Glomerular endothelial cell (primary cell): ENCODE data around the gene TFF2. TPM values are rescaled to one million over a fixed set of nuclear protein-coding genes. Genes with fewer than 3 reads are reported as not detected.

Experiments used
- DNase-seq: peaks from one replicate; pipeline ENCODE4 v3.0.0-alpha.2; 2011; ENCODE audit warnings: low read depth, low spot score; ENCODE audit errors: extremely low read depth
- total RNA-seq: library from RNA; depleted of rRNA; stranded (reverse); fragments of >200 nt; gene quantifications from 2 replicates; pipeline ENCODE4 v1.2.3, GENCODE V29; 2015

Gene TFF2
- total RNA-seq, 1 donor from 2014 or later = not detected

DNA sequence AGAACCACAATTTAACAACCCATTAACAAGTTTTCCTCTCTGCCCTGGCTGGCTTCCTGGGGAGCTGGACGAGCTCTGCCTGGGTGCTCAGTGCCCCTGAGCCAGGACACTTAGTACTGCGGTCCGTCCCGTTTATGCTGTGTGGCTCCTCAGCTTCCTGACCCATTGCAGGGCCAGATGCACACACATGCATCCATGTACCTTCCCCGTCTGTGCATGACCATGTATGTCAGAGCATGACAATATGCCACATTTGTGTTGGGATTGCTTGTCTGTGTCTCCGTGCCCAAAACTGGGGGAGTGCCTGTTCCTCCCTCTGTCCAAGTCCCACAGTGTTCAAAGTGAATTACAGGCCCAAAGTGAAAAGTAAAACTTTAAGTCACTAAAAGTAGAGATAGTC lies 25.9 kb downstream of the TFF2 start:
- no peak for DNase-seq

DNA sequence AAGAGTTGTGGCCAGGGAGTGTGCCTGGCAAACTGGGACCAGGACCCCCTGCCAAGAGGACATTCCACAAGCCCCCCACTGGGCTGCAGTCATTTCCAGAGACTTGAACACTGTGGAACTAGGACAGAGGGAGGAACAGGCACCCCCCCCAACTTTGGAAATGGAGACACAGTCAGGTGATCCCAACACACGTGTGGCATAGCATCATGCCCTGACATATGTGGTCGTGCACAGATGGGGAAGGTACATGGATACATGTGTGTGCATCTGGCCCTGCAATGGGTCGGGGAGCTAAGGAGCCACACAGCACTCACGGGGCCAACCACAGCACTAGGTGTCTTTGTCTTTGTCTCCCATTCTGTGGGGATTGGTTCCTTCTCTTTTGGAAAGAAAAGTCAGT lies 28.9 kb downstream of the TFF2 start:
- no peak for DNase-seq

DNA sequence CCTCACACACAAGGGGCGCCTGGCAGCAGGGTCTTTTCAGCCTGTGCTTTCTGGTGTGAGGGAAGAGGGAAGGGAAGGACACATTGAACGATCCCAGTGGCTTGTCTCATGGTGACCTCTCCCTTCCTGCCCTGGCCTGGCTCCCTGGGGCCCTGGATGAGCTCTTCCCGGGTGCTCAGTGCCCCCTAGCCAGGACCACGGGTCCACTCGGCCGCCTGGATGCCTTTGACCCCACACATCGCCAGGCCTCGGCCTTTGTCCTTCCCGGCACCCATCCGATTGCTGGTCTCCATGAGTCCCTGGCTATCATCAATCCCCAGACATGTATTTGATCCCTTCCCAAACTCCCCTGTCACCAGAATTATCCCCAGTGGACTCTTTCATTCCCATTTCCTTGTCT lies 29.6 kb downstream of the TFF2 start:
- no peak for DNase-seq

DNA sequence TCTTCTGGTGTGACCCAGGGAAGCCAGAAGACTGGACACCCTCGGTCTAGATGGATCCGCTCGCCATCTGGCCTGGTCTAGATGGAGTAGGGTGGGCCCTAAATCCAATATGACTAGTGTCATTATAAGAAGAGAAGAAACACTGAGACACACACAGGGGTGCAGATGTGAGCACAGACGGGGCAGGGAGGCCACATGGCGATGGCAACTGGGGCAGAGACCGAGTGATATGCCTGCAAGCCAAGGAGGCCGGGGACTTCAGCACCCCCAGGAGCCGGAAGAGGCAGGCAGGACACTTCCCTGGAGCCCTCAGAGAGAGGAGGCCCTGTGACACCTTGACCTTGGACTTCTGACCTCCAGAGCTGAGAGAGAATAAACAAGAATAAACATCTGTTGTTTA lies 30.0 kb downstream of the TFF2 start:
- no peak for DNase-seq

DNA sequence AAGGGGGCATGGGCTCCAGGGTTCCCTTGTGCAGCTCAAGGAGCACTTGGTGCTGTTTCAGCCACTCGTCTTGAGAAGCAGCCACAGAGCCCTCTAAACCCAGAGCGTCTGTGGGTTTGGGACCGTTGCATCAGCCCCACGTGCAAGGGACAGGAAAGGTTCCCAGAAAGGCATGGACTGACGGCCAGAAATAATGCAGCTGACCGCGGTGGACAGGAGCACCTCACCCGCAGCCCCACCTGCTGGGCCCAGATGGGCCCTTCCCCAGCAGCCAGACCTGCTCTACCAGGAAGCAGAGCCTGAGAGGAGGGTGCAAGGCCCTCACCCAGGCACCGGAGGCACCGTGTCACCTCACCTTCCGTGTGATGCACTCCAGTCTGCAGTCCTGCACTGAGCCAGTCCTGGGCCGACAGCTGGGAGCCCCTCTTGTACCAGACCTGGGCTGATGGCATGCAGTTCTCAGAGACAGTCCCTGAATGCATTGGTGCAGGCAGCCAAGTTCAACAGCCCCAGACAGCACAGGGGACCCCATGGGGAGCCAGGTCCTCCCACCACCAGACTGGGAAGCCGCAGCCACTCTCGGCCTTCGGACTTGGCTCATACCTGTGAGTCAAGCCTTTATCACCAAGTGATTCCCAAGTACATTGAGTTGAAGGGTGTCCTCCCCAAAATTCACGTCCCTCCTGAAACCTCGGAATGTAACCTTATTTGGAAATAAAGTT lies 30.8 kb downstream of the TFF2 start:
- DNase-seq = no peak

DNA sequence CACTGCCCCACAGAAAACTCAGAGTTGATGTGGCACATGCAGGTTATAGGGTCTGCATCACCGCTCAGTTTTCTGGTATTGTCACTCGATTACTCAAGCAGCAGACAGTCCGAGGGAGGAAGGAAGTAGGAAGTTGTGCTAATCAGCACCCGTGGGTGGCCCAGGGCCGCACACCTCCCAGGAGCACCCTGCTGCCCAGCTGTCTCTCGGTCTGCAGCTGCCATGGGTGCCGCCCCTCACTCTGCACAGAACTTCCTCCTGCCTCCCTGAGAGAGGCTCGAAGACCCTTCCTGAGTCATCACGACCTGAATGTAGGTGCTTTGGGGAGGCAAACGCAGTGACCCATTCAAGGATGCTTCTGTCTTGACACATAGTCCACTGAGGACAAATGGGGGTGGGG lies 31.4 kb downstream of the TFF2 start:
- DNase-seq = no peak

DNA sequence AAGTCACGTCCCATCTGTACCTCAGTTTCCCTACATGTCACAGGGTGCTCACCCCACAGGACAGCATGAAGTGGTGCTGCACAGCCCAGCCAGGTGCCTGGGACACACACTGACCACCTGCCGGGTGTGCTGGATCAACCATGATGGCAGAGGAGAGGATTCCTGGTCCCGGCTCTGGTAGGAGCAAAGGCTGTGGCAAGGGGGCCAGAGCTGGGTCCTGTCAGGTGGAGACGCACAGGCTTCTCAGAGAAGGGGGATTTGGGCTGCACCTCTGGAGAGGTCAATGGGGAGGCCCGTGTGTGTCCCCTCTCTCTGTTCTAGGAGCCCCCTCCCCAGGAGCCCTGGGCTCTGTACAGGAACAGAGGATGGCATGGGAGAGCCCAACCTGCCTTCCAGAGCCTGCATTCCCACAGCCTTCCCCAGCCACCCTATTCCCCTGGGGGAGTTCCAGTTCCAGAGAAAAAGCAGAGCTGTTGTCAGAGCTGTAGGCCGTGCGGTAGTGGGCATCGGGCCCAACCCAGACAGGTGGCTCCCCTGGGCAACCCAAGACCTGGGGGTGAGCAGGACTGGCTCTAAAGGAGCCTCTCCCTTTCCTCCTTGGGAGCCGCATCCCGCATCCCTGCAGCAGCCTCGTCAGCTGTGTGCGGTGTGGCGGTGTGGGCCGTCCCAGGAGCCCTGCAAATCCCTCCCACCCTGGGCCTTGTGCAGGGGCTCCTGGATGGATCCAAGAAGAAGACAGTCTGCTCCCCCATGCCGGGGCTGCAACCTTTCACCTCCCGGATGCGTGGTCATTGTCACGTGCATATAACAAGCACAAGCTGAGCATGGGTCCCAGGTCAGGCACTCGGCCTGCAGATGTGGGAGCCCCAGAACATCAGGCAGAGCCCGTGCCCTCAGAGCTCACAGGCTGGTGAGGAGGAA lies 32.7 kb downstream of the TFF2 start:
- no peak for DNase-seq

DNA sequence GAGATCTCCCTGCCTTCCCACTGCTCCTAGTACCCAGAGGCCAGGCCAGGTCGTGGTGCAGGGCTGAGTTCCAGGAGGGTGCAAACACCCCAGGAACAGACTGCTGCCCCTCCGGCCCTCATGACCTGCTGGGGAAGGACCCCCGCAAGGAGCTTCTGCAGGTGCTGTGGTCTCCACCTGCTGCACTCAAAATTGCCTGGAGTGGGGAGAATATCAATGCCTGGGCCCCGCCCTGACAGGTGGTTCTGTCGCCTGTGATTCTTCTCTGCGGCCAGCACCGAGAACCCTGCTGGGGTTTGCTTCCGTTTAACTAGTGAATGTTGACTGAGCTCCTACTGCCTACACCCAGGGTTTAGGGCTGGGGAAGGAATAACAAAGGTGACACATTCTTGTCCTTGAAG lies 33.5 kb downstream of the TFF2 start:
- no peak for DNase-seq

DNA sequence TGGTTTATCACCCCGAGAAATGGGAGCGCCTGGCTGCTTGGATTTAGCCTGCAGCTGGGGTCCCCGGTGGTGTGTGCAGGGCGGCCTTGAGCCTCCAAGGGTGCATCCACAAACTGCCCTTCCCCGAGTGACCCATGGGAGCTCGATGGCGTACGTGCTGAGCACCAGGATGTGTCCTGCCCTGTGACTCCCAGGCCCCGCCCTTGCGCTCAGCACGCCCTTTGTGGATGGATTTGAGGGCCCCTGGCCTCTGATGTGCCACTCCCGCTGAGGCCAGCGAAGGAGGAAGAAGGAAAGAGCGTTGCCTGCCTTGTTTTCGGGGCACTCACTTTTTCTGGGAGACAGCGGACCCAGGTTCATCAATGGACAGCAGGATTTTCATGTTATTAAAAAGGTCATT lies 33.9 kb downstream of the TFF2 start:
- DNase-seq = no peak

DNA sequence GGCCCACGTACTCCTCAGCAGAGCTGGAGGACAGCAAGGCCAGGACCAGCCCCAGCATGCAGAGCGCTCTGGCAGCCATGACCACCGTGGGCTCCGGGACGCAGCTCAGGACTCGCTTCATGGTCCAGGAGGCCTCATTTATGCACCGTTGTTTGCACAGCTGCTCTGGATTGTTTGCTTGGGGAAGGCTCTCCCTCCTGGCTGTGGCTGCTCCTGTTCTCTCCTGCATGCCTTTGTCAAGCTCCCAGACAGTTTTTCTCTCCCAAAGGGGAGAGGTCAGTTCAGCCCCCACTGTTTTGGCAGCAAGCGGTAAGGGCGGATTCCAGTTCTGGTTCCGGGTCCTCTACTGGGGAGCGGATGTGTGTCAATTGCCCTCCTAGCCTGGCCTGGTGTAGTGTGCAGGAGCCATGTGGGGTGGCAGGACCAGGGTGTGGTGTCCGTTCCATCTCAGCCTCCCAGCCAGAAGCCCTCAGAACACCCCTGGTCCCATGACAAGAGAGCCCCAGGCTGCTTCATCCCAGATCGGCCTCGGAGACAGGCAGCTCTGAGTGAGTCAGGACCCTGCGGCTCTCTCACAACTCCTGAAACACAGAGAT lies 35.4 kb downstream of the TFF2 start, which contains the start of gene TFF3:
TSS of gene TFF3 (minus strand) at position 114 of the 596 bp plus-strand sequence. CDS start at position 79, 35 bp downstream.
- DNase-seq = no peak

DNA sequence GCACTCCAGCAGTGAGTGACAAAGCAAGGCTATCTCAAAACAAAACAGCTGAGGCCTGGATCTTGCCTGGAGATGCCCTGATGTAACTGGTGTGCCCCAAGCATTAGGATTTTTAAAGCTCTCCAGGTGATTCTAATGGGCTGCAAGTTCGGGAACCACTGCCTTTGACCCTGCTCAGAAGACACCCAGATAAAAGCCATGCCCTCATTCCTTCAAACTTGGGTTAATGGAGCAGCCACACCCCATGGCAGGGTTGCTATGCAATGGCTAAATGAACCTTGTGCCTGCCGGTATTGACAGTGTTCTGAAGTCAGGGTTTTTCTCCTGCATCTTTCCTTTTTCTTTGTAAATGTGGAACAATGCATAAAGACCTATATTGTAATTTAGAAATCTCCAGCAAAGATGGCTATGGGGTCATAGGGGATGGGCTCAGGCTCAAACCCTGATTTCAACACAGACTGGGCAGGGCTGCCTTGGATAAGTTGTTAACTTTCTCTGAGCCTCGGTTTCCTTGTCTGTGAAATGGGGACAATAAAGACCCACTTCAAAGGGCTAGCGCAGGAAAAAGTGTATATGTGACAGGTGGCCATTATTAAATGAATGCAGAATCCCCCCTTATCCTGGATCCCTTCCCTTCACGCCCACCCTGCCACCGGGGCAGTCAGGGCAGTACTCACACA lies 36.0 kb downstream of the TFF2 start:
- no peak for DNase-seq

DNA sequence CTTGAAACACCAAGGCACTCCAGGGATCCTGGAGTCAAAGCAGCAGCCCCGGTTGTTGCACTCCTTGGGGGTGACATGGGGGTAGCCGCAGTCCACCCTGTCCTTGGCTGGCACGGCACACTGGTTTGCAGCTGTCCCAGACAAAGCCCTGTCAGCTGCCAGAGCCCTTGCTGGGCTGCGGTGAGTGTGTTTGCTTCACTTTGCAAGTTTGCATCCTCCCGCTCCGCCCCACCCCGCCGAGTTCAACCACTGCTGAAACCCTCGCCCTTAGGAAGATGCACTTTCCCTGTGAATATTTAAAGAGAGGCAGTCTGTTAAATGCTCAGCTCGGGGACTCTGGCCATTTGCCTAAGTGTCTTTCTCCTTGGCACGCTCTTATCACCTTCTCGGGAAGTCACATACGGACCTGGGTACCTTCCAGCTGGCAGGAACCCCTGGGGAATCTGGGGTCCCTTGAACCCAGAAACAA lies 37.3 kb downstream of the TFF2 start:
- DNase-seq = no peak

DNA sequence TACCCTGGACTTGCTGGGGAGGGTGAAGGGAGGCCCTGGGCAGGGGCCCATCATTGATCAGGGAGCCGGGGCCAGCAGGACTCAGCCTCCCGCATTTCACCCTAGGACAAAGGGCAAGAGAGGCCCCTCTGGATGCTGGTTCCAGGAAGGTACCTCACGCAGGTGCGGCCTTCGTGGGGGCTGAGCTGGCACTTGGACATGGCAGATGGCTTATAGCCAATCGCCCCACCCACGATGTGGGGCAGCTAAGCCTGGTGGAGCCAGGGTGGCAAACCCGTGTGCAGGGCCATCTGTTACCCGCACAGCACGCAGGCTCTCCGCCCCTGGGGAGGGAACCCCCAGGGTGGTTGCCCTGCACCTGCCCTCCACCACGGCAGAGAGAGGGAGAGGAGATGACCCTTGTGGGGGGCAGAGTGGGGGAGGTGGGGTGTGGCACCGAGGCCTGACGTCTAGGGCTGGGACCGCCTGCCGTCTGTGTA lies 38.1 kb downstream of the TFF2 start:
- DNase-seq = no peak

DNA sequence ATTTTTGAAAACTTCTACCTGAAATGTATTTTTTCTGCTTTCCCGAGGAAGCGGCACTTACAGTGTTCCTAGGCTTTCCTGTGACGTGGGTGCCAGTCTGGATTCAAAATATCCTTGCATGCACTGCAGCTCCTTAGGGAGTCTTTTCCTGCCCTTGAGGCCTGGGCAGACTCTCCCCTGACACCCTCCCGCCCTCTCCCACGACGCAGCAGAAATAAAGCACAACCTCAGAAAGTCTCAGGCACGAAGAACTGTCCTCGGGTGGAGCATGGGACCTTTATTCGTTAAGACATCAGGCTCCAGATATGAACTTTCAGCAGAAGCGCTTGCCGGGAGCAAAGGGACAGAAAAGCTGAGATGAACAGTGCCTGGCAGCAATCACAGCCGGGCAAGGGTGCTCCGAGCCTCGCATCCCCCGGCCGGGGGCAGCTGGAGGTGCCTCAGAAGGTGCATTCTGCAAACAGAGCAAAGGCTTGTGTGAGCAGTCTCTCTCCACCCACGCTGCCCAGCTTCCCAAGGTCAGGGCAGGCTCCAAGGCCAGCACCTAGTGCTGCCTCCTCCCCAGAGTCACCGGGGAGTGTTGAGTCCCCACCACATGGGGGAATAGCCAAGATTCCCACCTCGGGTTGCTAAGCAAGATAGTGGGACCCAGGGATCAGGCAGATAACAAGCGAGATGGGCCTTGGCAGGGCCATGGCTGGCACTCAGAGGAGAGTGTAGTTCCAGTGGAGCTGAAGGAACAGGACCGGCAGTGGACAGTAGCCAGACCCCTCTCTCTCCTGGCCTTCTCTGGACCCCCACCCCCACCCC lies 38.8 kb downstream of the TFF2 start:
- no peak for DNase-seq

DNA sequence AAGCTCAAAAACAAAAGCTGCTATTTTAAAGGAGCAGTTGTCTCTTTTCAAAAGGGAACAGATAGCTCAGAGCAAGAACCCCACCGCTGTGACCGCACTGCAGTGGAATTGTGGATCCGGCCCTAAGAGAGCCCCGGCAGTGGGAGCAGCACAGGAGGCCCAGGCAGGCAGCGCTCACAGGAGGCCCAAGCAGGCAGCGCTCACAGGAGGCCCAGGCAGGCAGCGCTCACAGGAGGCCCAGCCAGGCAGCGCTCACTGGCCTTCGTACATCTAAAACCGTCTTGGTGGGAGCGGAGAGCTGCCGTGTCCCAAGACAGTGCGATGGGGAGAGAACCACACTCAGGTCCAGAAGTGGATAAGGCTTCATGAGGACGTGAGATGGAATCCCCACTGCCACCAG lies 39.6 kb downstream of the TFF2 start:
- no peak for DNase-seq

DNA sequence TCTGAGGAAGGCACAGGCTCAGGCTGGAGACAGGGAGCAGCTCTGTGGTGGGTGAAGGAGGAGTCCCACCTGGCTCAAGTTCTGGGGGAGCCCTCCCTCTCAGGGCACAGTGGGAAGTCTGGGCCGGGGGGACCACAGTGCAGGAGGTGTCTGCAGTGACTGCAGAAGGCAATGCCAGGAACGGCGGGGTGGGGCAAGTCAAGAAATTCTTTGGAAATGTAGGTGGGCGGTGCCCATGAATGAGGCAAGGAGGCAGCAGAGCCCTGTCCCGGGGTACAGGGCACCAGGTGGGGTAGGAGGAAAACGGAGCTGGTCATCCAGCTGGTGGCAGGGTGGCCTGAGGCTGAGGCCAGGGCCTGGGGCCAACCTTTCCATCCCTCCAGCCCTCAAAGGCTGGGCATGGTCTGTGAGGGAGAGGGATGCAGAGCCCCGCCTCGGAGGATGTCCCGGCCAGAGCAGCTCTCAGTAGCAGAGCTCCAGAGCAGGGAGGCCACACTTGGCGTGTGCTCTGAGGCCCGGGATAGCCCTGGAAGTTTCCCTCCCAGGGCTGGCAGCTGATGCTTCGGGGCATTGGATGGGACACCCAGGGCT lies 40.3 kb downstream of the TFF2 start:
- DNase-seq = no peak

DNA sequence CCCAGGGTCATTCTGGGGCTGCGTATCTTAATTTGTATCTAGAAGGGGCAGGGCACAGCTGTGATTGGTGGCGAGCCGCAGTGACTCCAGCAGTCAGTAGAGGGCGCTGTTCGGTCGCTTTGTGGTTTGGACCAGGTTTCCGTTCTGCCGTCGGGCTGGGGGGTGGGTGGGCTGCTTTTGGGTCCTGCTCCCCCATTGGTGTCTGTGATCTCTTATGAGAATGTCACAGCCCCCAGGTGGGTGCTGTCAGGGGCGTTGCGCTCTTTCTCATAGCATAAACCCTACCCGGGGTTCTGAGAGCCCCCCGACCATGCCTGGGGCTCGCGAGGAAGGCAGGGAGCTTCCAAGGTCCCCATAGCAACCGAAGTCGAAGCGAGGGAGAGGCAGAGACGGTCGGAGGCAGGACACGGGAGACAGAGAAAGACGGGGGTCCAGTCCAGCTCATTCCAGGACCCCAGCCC lies 41.0 kb downstream of the TFF2 start:
- peak; percentile 7 for DNase-seq

DNA sequence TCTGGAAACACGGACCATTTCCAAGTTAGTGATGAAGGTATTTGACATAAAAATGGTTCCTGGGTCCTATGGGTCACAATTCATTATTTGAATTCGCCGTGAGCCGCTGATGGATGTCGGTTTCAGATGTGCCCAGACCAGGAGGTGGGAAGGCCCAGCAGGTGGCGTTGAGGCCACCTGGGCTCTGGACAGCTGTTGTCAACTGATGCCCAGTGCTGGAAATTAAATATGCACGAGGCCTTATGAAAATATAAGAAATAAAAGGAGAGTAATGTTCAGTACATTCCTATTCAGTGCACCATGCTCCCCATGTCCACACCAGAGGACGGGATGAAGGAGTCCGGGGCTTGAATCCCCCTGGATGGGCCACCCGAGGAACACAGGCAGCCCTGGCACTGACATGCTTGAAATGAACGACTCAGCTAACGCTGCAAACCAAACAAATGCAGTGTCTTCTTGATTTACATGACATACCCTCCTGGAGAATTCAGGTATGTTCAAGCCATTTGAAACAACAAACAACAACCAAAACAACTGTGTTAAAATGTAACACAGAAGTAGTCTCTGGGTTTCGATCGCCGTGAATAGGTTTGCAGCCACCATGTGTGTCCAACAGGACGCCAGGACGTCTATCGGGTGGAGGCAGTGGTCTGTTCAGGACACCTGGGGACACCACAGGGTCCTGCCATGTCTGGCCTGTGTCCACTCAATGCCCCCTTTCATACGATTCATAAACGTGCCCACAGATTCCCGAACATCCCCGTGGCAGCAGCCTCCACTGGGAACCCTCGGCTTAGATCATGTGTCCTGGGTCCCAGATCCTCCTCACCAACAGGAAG lies 41.7 kb downstream of the TFF2 start:
- no peak for DNase-seq
